PC-3 (cell line): ENCODE measurements around the gene TLR8. TPM values are rescaled to one million over a fixed set of nuclear protein-coding genes. Genes with fewer than 3 reads are reported as not detected.

Experiments
- ATAC-seq: fragments of 200-7000 bp; cut with Tn5 transposase; 2 replicates; pipeline ENCODE4 v1.9.1; 2020; ENCODE audit warnings: mild to moderate bottlenecking, moderate library complexity
- BruUV-seq: library from RNA; stranded (reverse); fragments of 400-500 nt; replicated peaks from 2 replicates; lab custom pipeline; 2021; lab: Mats Ljungman, UMichigan
- CTCF ChIA-PET: fragments of 300-600 bp; sonication (Branson Sonifier 250); formaldehyde crosslinking; loops from one replicate; lab custom pipeline; 2022; ENCODE audit warnings: antibody characterized with exemption; lab: Charles Lee
- POLR2A ChIA-PET: fragments of 300-600 bp; sonication (Branson Sonifier 250); formaldehyde crosslinking; loops from one replicate; lab custom pipeline; 2022; ENCODE audit warnings: antibody characterized with exemption; ENCODE audit not compliant: unreplicated experiment; lab: Charles Lee
- DNase-seq: peaks from one replicate; pipeline ENCODE4 v3.0.0-alpha.2; 2015
- H2AFZ ChIP-seq: fragments of 300-600 bp; sonication (generic); 2 replicates; pipeline ENCODE4 v1.6.0; 2016; ENCODE audit warnings: antibody characterized with exemption, low read length
- H3F3A ChIP-seq: fragments of 300-600 bp; sonication (generic); one replicate; pipeline ENCODE4 v1.6.0; 2017; ENCODE audit warnings: antibody characterized with exemption, low read length, control low read depth, mild to moderate bottlenecking; ENCODE audit not compliant: unreplicated experiment
- H3K27ac ChIP-seq: fragments of 300-600 bp; sonication (generic); 2 replicates; pipeline ENCODE4 v1.5.1; 2016; ENCODE audit warnings: mild to moderate bottlenecking, low read length
- H3K27me3 ChIP-seq: fragments of 300-600 bp; sonication (generic); 2 replicates; pipeline ENCODE4 v1.6.1; 2016; ENCODE audit warnings: low read length, mixed read lengths
- H3K36me3 ChIP-seq: fragments of 300-600 bp; sonication (generic); 2 replicates; pipeline ENCODE4 v1.6.1; 2016; ENCODE audit warnings: low read depth, mixed run types, low read length, mixed read lengths
- H3K4me1 ChIP-seq: fragments of 300-600 bp; sonication (generic); 2 replicates; pipeline ENCODE4 v1.5.1; 2016; ENCODE audit warnings: low read length; ENCODE audit not compliant: insufficient read depth
- H3K4me2 ChIP-seq: fragments of 300-600 bp; sonication (generic); 2 replicates; pipeline ENCODE4 v1.6.0; 2016; ENCODE audit warnings: low read length
- H3K4me3 ChIP-seq: fragments of 300-600 bp; sonication (generic); 2 replicates; pipeline ENCODE4 v1.5.1; 2016; ENCODE audit warnings: mild to moderate bottlenecking, low read length, mixed read lengths
- H3K79me2 ChIP-seq: fragments of 300-600 bp; sonication (generic); 2 replicates; pipeline ENCODE4 v1.6.1; 2017; ENCODE audit warnings: low read length, mixed read lengths
- H3K9ac ChIP-seq: fragments of 300-600 bp; sonication (generic); 2 replicates; pipeline ENCODE4 v1.6.0; 2016; ENCODE audit warnings: mild to moderate bottlenecking, low read length
- H3K9me2 ChIP-seq: fragments of 300-600 bp; sonication (generic); replicated peaks from 2 replicates; pipeline ENCODE4 v1.6.1; 2016; ENCODE audit warnings: mixed run types, low read length, mixed read lengths
- H3K9me3 ChIP-seq: fragments of 300-600 bp; sonication (generic); 2 replicates; pipeline ENCODE4 v1.6.1; 2016; ENCODE audit warnings: low read length, mixed read lengths
- H4K20me1 ChIP-seq: fragments of 300-600 bp; sonication (generic); 2 replicates; pipeline ENCODE4 v1.6.1; 2016; ENCODE audit warnings: low read length, mixed read lengths
- CTCF ChIP-seq: fragments of 300-600 bp; sonication (generic); conservative IDR thresholded peaks from 2 replicates; pipeline ENCODE4 v1.5.1; 2017; ENCODE audit warnings: antibody characterized with exemption, low read depth, mild to moderate bottlenecking, low read length
- EZH2 ChIP-seq: fragments of 300-600 bp; sonication (generic); IDR thresholded peaks from one replicate; pipeline ENCODE4 v1.6.1; 2017; ENCODE audit warnings: antibody characterized with exemption, mild to moderate bottlenecking, low read length; ENCODE audit not compliant: unreplicated experiment
- EZH2phosphoT487 ChIP-seq: fragments of 300-600 bp; sonication (generic); IDR thresholded peaks from 2 replicates; pipeline ENCODE4 v1.6.1; 2018; ENCODE audit warnings: mild to moderate bottlenecking, antibody characterized with exemption, low read length, borderline replicate concordance
- intact Hi-C: fragments of 100-400 bp; cut with micrococcal nuclease; formaldehyde crosslinking; loops from 2 replicates; pipeline ENCODE4 v1.9.0; 2023
- total RNA-seq: library from RNA; depleted of rRNA; stranded (reverse); fragments of >200 nt; gene quantifications from 2 replicates; pipeline ENCODE4 v1.2.3, GENCODE V29; 2014

TLR8 gene
- total RNA-seq, 1 experiment from 2014 or later, result not detected

GRCh38 chrX:12877386-12877785 is 29.0 kb upstream of the TLR8 start:
- H3K27me3 ChIP-seq, result no peaks in the 10 kb centered on the region
- intact Hi-C loops, result no loop called here
- H3K9me2 ChIP-seq, result no peaks in the 10 kb centered on the region
- H3F3A ChIP-seq, result no peaks in the 10 kb centered on the region
- no peak overlapping the region for H3K4me2 ChIP-seq
- H2AFZ ChIP-seq, result no peak overlapping the region
- no peak overlapping the region for H3K9ac ChIP-seq
- H3K4me1 ChIP-seq, result no peaks in the 10 kb centered on the region
- CTCF ChIA-PET, result no interaction called here
- POLR2A ChIA-PET, result interaction anchor here (0.6 kb wide), 1 partner anchor 1017 kb away, joined by 3 read pairs; no protein-coding TSS in a partner anchor
- no peak overlapping the region for H3K27ac ChIP-seq
- no peaks in the 10 kb centered on the region for H4K20me1 ChIP-seq
- BruUV-seq, result no TSS peak
- TF ChIP-seq CTCF (no peak), EZH2 (no peak), EZH2phosphoT487 (no peak)
- DNase-seq (no peak), ATAC-seq (no peak)
- H3K4me3 ChIP-seq, result no peak overlapping the region
- H3K79me2 ChIP-seq, result no peaks in the 10 kb centered on the region
- no peaks in the 10 kb centered on the region for H3K36me3 ChIP-seq
- no peaks in the 10 kb centered on the region for H3K9me3 ChIP-seq

GRCh38 chrX:12878536-12878935 is 27.9 kb upstream of the TLR8 start:
- ChIA-PET POLR2A (no interaction called here), CTCF (no interaction called here)
- no peaks in the 10 kb centered on the region for H3K4me1 ChIP-seq
- DNase-seq (peak; percentile 17), ATAC-seq (no peak)
- H3K9me2 ChIP-seq, result no peaks in the 10 kb centered on the region
- no peak overlapping the region for H3K4me3 ChIP-seq
- H3K27ac ChIP-seq, result no peak overlapping the region
- no peak overlapping the region for H2AFZ ChIP-seq
- no peaks in the 10 kb centered on the region for H3K27me3 ChIP-seq
- no peaks in the 10 kb centered on the region for H3F3A ChIP-seq
- H3K36me3 ChIP-seq, result no peaks in the 10 kb centered on the region
- intact Hi-C loops, result no loop called here
- BruUV-seq, result no TSS peak
- no peaks in the 10 kb centered on the region for H4K20me1 ChIP-seq
- no peak overlapping the region for H3K9ac ChIP-seq
- H3K79me2 ChIP-seq, result no peaks in the 10 kb centered on the region
- H3K9me3 ChIP-seq, result no peaks in the 10 kb centered on the region
- no peak overlapping the region for H3K4me2 ChIP-seq
- TF ChIP-seq EZH2phosphoT487, result no peak
- TF ChIP-seq EZH2, result no peak
- TF ChIP-seq CTCF, result no peak

- no TSS peak for BruUV-seq
These were observed 24.5 kb upstream of the TLR8 start for GRCh38 chrX:12881914-12882313.

More at GRCh38 chrX:12881914-12882313, 24.5 kb upstream of the TLR8 start:
- POLR2A ChIA-PET, result no interaction called here
- H3F3A ChIP-seq, result no peaks in the 10 kb centered on the region
- H2AFZ ChIP-seq, result no peak overlapping the region
- H3K4me1 ChIP-seq, result no peaks in the 10 kb centered on the region
- H3K79me2 ChIP-seq, result no peaks in the 10 kb centered on the region
- no peaks in the 10 kb centered on the region for H3K9me2 ChIP-seq
- intact Hi-C loops, result no loop called here
- CTCF ChIA-PET, result no interaction called here
- no peak overlapping the region for H3K9ac ChIP-seq
- peaks cover 10% of the 10 kb centered on the region; the same call in 1 of the 2 replicates for H3K27me3 ChIP-seq
- ATAC-seq, result no peak
- no peaks in the 10 kb centered on the region for H3K9me3 ChIP-seq
- no peak overlapping the region for H3K27ac ChIP-seq
- H3K4me2 ChIP-seq, result no peak overlapping the region
- H3K4me3 ChIP-seq, result no peak overlapping the region
- no peak for DNase-seq
- H3K36me3 ChIP-seq, result no peaks in the 10 kb centered on the region
- H4K20me1 ChIP-seq, result no peaks in the 10 kb centered on the region
- TF ChIP-seq EZH2, result no peak
- no peak for TF ChIP-seq EZH2phosphoT487
- TF ChIP-seq CTCF, result no peak
